Endothelial cell of hepatic sinusoid (primary cell): Measurements from ENCODE around the gene NSUN2.

Source experiments
- in situ Hi-C: cut with HindIII; loops from 2 replicates; pipeline ENCODE4 v1.10.0; 2017; ENCODE audit warnings: low sequenced_read_pairs

Gene NSUN2

GRCh38 chr5:6608016-6608415 lies 24.8 kb downstream of the NSUN2 start:
- in situ Hi-C loops, result no loop called here

GRCh38 chr5:6607559-6607936 lies 25.3 kb downstream of the NSUN2 start:
- in situ Hi-C loops, result no loop called here

- in situ Hi-C loops, result no loop called here
Observed at GRCh38 chr5:6606884-6607558, 25.8 kb downstream of the NSUN2 start.

GRCh38 chr5:6604946-6605345 lies 27.9 kb downstream of the NSUN2 start:
- in situ Hi-C loops, result no loop called here

- in situ Hi-C loops, result no loop called here
Observed at GRCh38 chr5:6604341-6604740, 28.5 kb downstream of the NSUN2 start.

- in situ Hi-C loops, result no loop called here
Observed at GRCh38 chr5:6603643-6604042, 29.2 kb downstream of the NSUN2 start.

GRCh38 chr5:6602441-6602840 lies 30.4 kb downstream of the NSUN2 start:
- in situ Hi-C loops, result no loop called here

GRCh38 chr5:6601816-6602215 lies 31.0 kb downstream of the NSUN2 start:
- in situ Hi-C loops, result no loop called here

GRCh38 chr5:6601271-6601670 lies 31.6 kb downstream of the NSUN2 start:
- in situ Hi-C loops, result no loop called here

GRCh38 chr5:6599739-6600138 lies 33.1 kb downstream of the NSUN2 start:
- in situ Hi-C loops, result no loop called here

- in situ Hi-C loops, result no loop called here
Observed at GRCh38 chr5:6598351-6598900, 34.4 kb downstream of the NSUN2 start.

- in situ Hi-C loops, result no loop called here
Observed at GRCh38 chr5:6597557-6597956, 35.3 kb downstream of the NSUN2 start.

GRCh38 chr5:6596388-6596787 lies 36.5 kb downstream of the NSUN2 start:
- in situ Hi-C loops, result no loop called here

GRCh38 chr5:6595405-6595804 lies 37.4 kb downstream of the NSUN2 start:
- in situ Hi-C loops, result no loop called here

GRCh38 chr5:6594066-6594465 lies 38.8 kb downstream of the NSUN2 start:
- in situ Hi-C loops, result no loop called here

GRCh38 chr5:6593148-6594016 lies 39.5 kb downstream of the NSUN2 start:
- in situ Hi-C loops, result no loop called here

- in situ Hi-C loops, result no loop called here
Observed at GRCh38 chr5:6592601-6593000, 40.2 kb downstream of the NSUN2 start.

GRCh38 chr5:6591671-6592288 lies 41.1 kb downstream of the NSUN2 start:
- in situ Hi-C loops, result no loop called here

- in situ Hi-C loops, result no loop called here
Observed at GRCh38 chr5:6590581-6590980, 42.3 kb downstream of the NSUN2 start.

- in situ Hi-C loops, result no loop called here
Observed at GRCh38 chr5:6587171-6587570, 45.7 kb downstream of the NSUN2 start.

- in situ Hi-C loops, result no loop called here
Observed at GRCh38 chr5:6586647-6587042, 46.2 kb downstream of the NSUN2 start.
